D341Med (cell line): ENCODE results near the gene FAM171A1.
"Not testable (repeated sequence)": the region's sequence is repeated elsewhere in the genome, so short reads cannot be mapped to it uniquely, and the experiment has no call there.

ENCODE experiments used
- DNase-seq: peaks from one replicate; pipeline ENCODE4 v3.0.0; 2012; ENCODE audit warnings: low spot score

The FAM171A1 gene

DNA sequence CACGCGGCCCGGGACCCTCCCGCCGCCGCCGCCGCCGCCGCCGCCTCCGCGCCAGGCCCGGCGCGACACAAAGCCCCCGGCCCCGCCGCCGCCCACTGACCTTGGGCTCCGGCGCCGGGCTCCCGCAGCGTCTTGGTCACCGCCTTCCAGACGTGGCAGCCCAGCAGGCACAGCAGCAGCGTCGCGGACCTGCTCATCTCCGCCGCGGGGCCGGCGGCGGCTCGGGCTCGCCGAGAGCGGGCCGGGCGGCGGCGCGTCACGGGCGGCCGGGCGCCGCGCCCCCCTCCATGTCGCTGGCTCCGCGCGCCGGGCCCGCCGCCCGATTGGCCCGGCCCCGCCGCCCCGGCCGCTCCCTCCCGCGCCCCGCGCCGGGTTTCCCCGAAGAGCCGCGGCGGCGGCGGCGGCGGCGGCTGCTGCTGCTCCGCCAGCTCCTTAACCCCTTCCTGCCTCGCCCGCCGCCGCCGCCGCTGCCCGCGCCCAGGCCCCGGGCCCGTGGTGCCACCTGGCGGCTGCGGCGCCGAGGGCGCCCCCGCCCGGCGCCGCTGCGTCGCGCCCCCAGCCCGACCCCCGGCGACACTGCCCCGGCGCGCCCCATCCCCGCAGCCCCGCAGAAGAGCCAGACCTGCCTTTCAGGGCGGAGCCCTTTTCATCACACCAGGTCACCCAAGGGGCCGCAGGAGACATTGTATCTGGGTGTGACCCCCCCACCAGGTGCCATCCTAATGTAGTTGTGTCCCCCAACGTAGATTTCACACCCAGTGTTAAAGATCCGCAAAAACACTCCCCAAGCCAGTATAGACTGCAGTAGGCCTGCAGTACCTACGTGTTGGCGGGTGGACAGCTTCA lies at the start of gene FAM171A1:
TSS of gene FAM171A1 (minus strand) at position 434 of the 846 bp plus-strand sequence. CDS start at position 197, 237 bp downstream.
- DNase-seq = peak; percentile 96

GRCh38 chr10:15420858-15421257 lies 49.8 kb upstream of the FAM171A1 start:
- no peak for DNase-seq

GRCh38 chr10:15419279-15419874 lies 48.3 kb upstream of the FAM171A1 start:
- DNase-seq = peak; percentile 59

GRCh38 chr10:15416034-15416433 lies 44.9 kb upstream of the FAM171A1 start:
- DNase-seq = no peak

- DNase-seq = no peak
Observed at GRCh38 chr10:15411010-15411409, 39.9 kb upstream of the FAM171A1 start.

GRCh38 chr10:15409350-15409749 lies 38.3 kb upstream of the FAM171A1 start:
- DNase-seq = not testable (repeated sequence)

DNA sequence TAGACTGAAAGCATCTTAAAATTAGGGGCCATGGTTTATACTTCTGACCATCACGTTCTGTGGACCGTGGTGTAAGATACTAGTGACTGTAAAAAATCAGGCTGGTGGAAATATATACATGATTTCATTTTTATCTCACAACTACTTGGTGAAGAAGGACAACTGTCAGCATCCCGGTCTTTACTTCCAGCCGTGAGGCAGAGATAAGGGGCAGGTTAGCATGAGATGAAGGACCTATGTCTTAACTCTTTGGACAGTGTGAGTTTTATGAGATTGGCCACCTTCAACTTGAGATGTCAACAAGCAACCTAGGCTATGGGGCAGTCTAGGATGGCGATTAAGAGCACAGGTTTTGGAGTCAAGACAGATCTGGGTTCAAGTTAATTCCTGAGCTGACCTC lies 37.5 kb upstream of the FAM171A1 start:
- DNase-seq = no peak

DNA sequence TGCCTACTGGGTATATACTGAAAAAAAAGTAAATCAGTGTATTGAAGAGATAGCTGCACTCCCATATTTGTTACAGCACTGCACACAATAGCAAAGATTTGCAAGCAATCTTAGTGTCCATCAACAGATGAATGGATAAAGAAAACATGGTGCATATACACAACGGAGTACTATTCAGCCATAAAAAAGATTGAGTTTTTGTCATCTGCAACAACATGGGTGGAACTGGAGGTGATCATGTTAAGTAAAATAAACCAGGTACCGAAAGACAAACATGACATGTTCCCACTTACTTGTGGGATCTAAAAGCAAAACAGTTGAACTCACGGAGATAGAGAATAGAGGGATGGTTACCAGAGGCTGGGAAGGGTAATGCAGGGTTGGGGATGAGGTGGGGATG lies 34.2 kb upstream of the FAM171A1 start:
- DNase-seq = no peak

DNA sequence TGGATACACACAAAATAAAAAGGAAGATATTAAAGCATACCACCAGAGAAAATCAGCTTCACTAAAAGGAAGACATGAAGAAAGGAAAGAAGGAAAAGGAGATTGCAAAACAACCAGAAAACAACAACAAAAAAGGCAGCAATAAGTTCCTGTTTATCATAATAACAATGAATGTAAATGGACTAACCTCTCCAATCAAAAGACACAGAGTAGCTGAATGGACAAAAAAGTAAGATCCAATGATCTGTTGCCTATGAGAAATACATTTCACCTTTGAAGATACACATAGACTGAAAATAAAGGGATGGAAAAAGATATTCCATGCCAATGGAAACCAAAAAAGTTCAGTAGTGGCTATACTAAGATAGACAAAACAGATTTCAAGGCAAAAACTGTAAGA lies 30.3 kb upstream of the FAM171A1 start:
- DNase-seq = no peak

DNA sequence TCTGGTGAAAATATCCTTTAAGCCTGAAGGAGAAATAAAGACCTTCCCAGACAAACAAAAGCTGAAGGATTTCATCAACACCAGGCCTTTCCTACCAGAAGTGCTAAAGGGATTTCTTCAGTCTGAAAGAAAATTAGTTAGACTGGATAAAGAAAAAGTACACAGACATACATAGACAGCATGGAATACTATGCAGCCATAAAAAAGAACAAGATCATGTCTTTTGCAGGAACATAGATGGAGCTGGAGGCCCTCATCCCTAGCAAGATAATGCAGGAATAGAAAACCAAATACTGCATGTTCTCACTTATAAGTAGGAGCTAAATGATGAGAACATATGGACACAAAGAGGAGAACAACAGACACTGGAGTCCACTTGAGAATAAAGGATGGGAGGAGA lies 29.4 kb upstream of the FAM171A1 start:
- DNase-seq = not testable (repeated sequence)

DNA sequence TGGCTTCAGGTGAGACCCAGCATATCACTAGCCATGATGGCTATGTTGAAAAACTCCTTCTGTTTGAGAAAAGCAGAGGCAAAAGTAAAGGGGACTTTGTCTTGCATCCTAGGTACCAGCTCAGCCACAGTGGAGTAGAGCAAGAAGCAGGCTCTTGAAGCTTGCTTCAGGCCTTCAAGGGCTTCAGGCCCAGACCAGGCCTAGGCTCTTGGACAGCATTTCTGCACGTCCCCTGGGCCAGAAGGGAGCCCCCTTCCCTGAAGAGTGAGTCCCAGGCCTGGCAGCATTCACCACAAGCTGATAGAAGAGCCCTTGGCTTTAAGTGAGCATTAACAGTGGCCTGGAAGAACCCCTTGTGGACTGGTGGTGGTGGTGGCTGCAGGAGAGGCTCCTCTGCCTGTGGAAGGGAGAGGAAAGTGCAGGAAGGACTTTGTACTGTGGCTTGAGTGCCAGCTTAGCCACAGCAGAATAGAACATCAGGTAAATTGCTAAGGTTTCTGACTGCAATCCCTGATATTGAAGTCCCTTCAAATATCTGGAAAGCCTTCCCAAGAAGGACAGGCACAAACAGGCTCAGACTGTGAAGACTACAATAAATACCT lies 28.1 kb upstream of the FAM171A1 start:
- DNase-seq = no peak

DNA sequence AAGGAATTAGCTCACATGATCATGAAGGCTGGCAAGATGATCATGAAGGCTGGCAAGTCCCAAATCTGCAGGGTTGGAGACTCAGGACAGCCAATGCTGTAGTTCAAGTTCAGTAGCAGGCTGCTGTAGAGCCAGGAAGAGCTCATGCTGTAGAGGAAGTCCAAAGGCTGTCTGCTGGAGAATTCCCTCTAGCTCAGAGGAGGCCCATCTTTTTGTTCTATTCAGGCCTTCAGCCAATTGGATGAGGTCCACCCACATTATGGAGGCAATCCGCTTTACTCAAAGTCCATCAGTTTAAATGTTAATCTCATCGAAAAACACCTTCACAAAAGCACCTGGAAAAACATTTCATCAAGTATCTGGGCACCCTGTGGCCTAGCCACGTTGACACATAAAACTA lies 24.8 kb upstream of the FAM171A1 start:
- DNase-seq = no peak

- DNase-seq = no peak
Observed at GRCh38 chr10:15393139-15393825, 22.2 kb upstream of the FAM171A1 start.

DNA sequence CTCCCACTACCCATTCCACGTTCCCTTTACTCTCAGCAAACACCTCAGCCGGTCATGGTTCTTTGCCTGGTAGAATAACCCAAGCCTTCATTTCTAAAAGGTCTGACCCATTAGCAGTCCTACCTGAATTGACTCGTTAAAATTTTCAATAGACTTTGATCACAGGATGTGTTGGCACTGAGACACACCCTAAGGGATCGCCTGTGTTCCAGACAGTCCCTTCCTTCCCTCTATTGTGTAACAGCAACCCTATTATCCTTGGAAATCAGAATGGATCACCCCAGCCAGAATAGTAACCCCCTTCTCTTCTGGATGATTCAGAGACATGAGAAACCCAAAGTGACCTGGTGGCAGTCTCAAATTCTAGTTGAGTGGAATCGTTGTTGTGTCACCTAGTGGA lies 20.4 kb upstream of the FAM171A1 start:
- DNase-seq = no peak

- not testable (repeated sequence) for DNase-seq
Observed at GRCh38 chr10:15388172-15388571, 17.1 kb upstream of the FAM171A1 start.

DNA sequence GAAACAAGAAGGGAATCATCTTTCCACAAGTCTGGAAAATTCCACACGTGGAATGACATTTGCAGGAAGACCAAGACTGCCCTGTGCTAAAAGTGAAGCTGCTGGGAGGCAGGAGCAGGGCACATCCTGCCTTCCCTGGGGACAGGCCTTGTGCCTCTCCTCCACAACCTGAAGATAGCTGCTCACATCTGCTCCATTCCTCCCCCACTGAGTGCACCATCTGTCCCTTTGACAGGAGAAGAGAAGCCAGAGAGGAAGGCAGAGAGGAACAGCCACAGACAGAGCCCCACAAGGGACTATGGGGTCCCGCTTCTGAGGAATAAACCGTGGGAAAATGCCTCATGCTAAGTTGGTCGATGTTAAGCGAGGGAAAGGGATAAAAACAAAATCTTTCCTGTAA lies 15.9 kb upstream of the FAM171A1 start:
- DNase-seq = peak; percentile 86

DNA sequence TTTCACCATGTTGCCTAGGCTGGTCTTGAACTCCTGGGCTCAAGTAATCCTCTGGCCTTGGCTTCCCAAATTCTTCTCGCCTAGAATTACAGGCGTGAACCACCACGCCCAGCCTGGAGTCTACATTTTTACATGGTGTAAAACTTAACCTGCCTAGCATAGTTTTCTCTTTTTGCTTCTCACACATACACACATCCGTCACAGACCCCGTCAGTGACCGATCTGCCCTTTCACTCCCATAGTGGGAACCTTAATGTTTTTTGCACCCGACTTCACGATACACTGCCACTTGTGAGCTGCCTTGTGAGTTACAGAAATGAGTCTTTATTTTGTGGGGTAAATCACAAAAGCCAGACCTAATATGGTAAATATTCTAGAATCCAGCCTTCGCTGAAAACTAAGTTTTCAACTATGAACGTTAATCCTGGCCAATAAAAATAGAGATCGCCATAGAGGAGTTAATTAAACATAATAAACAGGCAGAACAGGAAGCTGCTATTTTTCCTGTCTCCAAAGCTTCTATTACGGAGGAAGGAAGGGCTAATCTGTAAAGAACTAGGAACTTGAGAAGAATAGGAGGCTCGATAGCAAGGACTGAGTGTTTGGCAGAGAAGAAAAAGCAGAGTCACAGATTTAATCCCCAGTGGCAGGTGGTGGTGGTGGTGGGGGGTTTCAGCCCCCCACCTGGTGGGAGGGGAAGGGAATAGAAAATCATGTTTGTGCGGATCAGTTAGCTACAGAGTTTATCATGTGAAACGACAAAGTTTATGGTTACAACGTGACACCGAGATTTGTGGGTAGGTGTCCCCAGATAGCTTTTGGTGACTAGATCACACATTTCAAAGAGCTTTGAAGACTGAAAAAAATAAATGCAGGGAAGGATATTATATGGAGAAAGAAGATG lies 14.7 kb upstream of the FAM171A1 start:
- DNase-seq = peak; percentile 57

DNA sequence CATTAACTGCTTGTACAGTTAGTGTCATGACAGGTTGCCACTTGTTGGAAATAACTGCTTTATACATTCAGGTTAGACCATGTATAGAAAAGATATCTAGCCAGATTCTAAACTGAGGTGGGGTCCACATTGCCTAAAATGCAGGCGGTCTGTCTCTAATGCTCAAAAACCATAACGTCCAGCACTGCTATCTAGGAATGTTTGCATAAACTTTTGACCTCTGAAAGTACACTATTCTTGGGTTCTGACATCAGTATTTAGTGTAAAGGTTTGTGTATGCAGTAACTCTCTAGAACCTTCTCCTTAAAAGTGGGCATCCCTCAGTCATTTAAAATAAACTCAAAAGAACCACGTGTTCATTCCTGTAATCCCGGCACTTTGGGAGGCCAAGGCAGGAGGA lies 10.3 kb upstream of the FAM171A1 start:
- no peak for DNase-seq

DNA sequence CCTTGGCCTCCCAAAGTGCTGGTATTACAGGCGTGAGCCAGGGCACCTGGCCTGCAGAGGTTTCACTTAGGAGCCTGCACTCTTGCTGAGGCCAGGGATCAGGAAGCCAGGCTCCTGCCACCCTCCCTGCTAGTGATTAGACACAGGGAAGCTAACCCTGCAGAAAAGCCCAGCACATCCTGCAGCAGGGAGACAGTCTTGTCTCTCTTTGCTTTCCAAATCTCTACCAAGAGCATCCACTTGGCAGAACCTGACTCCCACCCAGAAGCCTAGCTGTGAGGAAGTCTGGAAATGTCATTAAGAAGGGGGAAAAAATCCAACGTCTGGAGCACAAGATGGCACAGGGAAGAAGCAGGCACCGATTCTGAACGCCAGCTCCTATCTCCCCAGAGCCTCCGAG lies 8.0 kb upstream of the FAM171A1 start:
- no peak for DNase-seq

- no peak for DNase-seq
Observed at GRCh38 chr10:15378569-15378968, 7.5 kb upstream of the FAM171A1 start.

GRCh38 chr10:15374566-15374965 lies 3.5 kb upstream of the FAM171A1 start:
- DNase-seq = no peak

DNA sequence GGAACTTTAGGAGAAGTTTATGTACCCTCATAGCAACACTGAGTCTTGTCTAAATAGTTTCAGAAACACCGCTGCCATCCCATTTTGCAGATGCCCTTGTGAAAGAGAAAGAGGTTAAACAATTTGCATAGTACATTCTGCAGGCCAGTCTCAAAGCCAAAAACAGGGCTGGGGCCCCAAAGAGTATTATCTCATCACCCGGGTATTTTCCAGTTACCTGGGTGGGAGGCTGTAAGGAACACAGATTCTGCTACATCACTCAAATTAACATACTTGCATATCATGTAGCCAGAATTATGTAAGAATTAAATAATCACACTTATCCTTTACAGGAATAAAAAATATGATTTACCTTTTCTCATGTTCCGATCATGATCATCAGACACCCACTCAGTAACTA lies 3.1 kb upstream of the FAM171A1 start:
- no peak for DNase-seq
